H4 (cell line): Measurements from ENCODE around the gene CASZ1. TPM values are rescaled to one million over a fixed set of nuclear protein-coding genes. Genes with fewer than 3 reads are reported as not detected.

Experiments used
- DNase-seq: peaks from one replicate; pipeline ENCODE4 v3.0.0-alpha.2; 2015; ENCODE audit warnings: low spot score
- total RNA-seq: library from RNA; depleted of rRNA; stranded (reverse); fragments of >200 nt; shearing (Covaris generic); gene quantifications from 2 replicates; pipeline ENCODE4 v1.2.3, GENCODE V29; 2014

Gene CASZ1
- total RNA-seq, 1 experiment from 2014 or later: 0.17 TPM

- no peak for DNase-seq
These were observed 26.6 kb upstream of the CASZ1 start for GRCh38 chr1:10823000-10823401.

- DNase-seq: no peak
These were observed 24.9 kb upstream of the CASZ1 start for GRCh38 chr1:10821388-10821787.

- no peak for DNase-seq
These were observed 24.0 kb upstream of the CASZ1 start for GRCh38 chr1:10820422-10820821.

GRCh38 chr1:10819198-10819901, 22.9 kb upstream of the CASZ1 start:
- DNase-seq: no peak

GRCh38 chr1:10818262-10819197, 22.1 kb upstream of the CASZ1 start:
- no peak for DNase-seq

- no peak for DNase-seq
These were observed 20.4 kb upstream of the CASZ1 start for GRCh38 chr1:10816743-10817369.

- DNase-seq: no peak
These were observed 19.8 kb upstream of the CASZ1 start for GRCh38 chr1:10816233-10816632.

GRCh38 chr1:10815858-10816195, 19.4 kb upstream of the CASZ1 start:
- DNase-seq: no peak

- DNase-seq: no peak
These were observed 18.8 kb upstream of the CASZ1 start for GRCh38 chr1:10814976-10815857.

GRCh38 chr1:10814312-10814711, 17.9 kb upstream of the CASZ1 start:
- DNase-seq: no peak

GRCh38 chr1:10813799-10814198, 17.4 kb upstream of the CASZ1 start:
- no peak for DNase-seq

- no peak for DNase-seq
These were observed 16.0 kb upstream of the CASZ1 start for GRCh38 chr1:10812387-10812915.

- DNase-seq: no peak
These were observed 12.0 kb upstream of the CASZ1 start for GRCh38 chr1:10808441-10808840.

- no peak for DNase-seq
These were observed 10.5 kb upstream of the CASZ1 start for GRCh38 chr1:10806966-10807365.

GRCh38 chr1:10803971-10804820, 7.8 kb upstream of the CASZ1 start:
- DNase-seq: no peak

GRCh38 chr1:10802944-10803715, 6.7 kb upstream of the CASZ1 start:
- no peak for DNase-seq

- DNase-seq: no peak
These were observed 4.3 kb upstream of the CASZ1 start for GRCh38 chr1:10800778-10801177.

- DNase-seq: no peak
These were observed 3.3 kb upstream of the CASZ1 start for GRCh38 chr1:10799726-10800125.

GRCh38 chr1:10795276-10796021, 997 bp downstream of the CASZ1 start:
- no peak for DNase-seq
